Hepatocyte (in vitro differentiated cells): ENCODE measurements around the gene STK32B. TPM values are rescaled to one million over a fixed set of nuclear protein-coding genes. Genes with fewer than 3 reads are reported as not detected.

Experiments
- DNase-seq: peaks from one replicate; pipeline ENCODE4 v3.0.0-alpha.2; 2016; ENCODE audit warnings: low spot score
- H2AFZ ChIP-seq: fragments of 200-600 bp; sonication (generic); 2 replicates; pipeline ENCODE4 v1.6.0; 2016; ENCODE audit warnings: antibody characterized with exemption, mild to moderate bottlenecking
- H3K27ac ChIP-seq: fragments of 200-600 bp; sonication (generic); 2 replicates; pipeline ENCODE4 v1.5.1; 2016; ENCODE audit warnings: mild to moderate bottlenecking
- H3K27me3 ChIP-seq: fragments of 200-600 bp; sonication (generic); 2 replicates; pipeline ENCODE4 v1.6.1; 2016
- H3K36me3 ChIP-seq: fragments of 200-600 bp; sonication (generic); replicated peaks from 2 replicates; pipeline ENCODE4 v1.5.1; 2016; ENCODE audit warnings: low read depth; ENCODE audit not compliant: insufficient read depth
- H3K4me1 ChIP-seq: fragments of 200-600 bp; sonication (generic); 2 replicates; pipeline ENCODE4 v1.5.1; 2016; ENCODE audit warnings: mild to moderate bottlenecking, moderate library complexity; ENCODE audit not compliant: insufficient read depth
- H3K4me2 ChIP-seq: fragments of 200-600 bp; sonication (generic); 2 replicates; pipeline ENCODE4 v1.6.0; 2016
- H3K4me3 ChIP-seq: fragments of 200-600 bp; sonication (generic); 2 replicates; pipeline ENCODE4 v1.5.1; 2016; ENCODE audit warnings: mild to moderate bottlenecking
- H3K79me2 ChIP-seq: fragments of 200-600 bp; sonication (generic); 2 replicates; pipeline ENCODE4 v1.6.0; 2017; ENCODE audit warnings: mild to moderate bottlenecking
- H3K9me2 ChIP-seq: fragments of 200-600 bp; sonication (generic); replicated peaks from 2 replicates; pipeline ENCODE4 v1.6.0; 2017; ENCODE audit warnings: mild to moderate bottlenecking; ENCODE audit not compliant: insufficient read depth
- H3K9me3 ChIP-seq: fragments of 200-600 bp; sonication (generic); 2 replicates; pipeline ENCODE4 v1.5.1; 2016; ENCODE audit warnings: low read depth, mild to moderate bottlenecking
- H4K20me1 ChIP-seq: fragments of 200-600 bp; sonication (generic); 2 replicates; pipeline ENCODE4 v1.6.0; 2016; ENCODE audit warnings: mild to moderate bottlenecking; ENCODE audit not compliant: insufficient read depth, poor library complexity, severe bottlenecking
- CTCF ChIP-seq: fragments of 200-600 bp; sonication (generic); IDR thresholded peaks from 2 replicates; pipeline ENCODE4 v1.5.1; 2016; ENCODE audit warnings: antibody characterized with exemption, mild to moderate bottlenecking; ENCODE audit not compliant: poor library complexity
- EZH2 ChIP-seq: fragments of 200-600 bp; sonication (generic); IDR thresholded peaks from 2 replicates; pipeline ENCODE4 v1.6.1; 2016; ENCODE audit warnings: antibody characterized with exemption, mild to moderate bottlenecking, borderline replicate concordance
- EZH2phosphoT487 ChIP-seq: fragments of 200-600 bp; sonication (generic); IDR thresholded peaks from one replicate; pipeline ENCODE4 v1.6.1; 2018; ENCODE audit warnings: antibody characterized with exemption, mild to moderate bottlenecking, low read depth, moderate library complexity; ENCODE audit not compliant: unreplicated experiment, severe bottlenecking
- WGBS: methylation state at CpG from one replicate; pipeline ENCODE4 v1.1.6; 2016; ENCODE audit warnings: low lambda C conversion rate; ENCODE audit errors: missing lambda C conversion rate; 5-methylcytosine and 5-hydroxymethylcytosine counted together
- polyA plus RNA-seq: library from polyadenylated mRNA; unstranded; fragments of >200 nt; fragmentation: Nextera tagmentation; extraction: Ambion mirVana; gene quantifications from 2 replicates; pipeline ENCODE4 v1.2.1, GENCODE V29; 2016
- total RNA-seq: library from RNA; depleted of rRNA; stranded (reverse); fragments of >200 nt; gene quantifications from 2 replicates; pipeline ENCODE4 v1.2.3, GENCODE V29; 2014

Gene STK32B
- total and polyA plus RNA-seq, 2 experiments from 2014 or later: 0.51 to 1.6 TPM

GRCh38 chr4:5027346-5027745 lies 23.9 kb upstream of the STK32B start:
- H3K27ac ChIP-seq: no peak overlapping the region
- H3K4me3 ChIP-seq: no peak overlapping the region
- H3K4me2 ChIP-seq: no peak overlapping the region
- no peaks in the 10 kb centered on the region for H3K9me2 ChIP-seq
- TF ChIP-seq EZH2phosphoT487 (no peak), EZH2 (no peak), CTCF (no peak)
- no peak overlapping the region for H2AFZ ChIP-seq
- H4K20me1 ChIP-seq: no peaks in the 10 kb centered on the region
- H3K79me2 ChIP-seq: no peaks in the 10 kb centered on the region
- no peaks in the 10 kb centered on the region for H3K36me3 ChIP-seq
- no peaks in the 10 kb centered on the region for H3K4me1 ChIP-seq
- no peaks in the 10 kb centered on the region for H3K9me3 ChIP-seq
- H3K27me3 ChIP-seq: peaks cover 7% of the 10 kb centered on the region
- DNase-seq: no peak

- Histone ChIP-seq H3K27ac (no peak overlapping the region), H3K9me2 (no peaks in the 10 kb centered on the region), H3K4me2 (no peak overlapping the region), H3K4me3 (no peak overlapping the region), H4K20me1 (no peaks in the 10 kb centered on the region), H3K27me3 (peaks cover 7% of the 10 kb centered on the region), H3K9me3 (no peaks in the 10 kb centered on the region), H3K36me3 (no peaks in the 10 kb centered on the region), H3K79me2 (no peaks in the 10 kb centered on the region), H2AFZ (no peak overlapping the region), H3K4me1 (peaks cover 3% of the 10 kb centered on the region)
- 90% methylated on average over 2 of the region's 2 CpGs for WGBS
- TF ChIP-seq EZH2 (no peak), CTCF (no peak), EZH2phosphoT487 (no peak)
- no peak for DNase-seq
These were observed 22.8 kb upstream of the STK32B start for GRCh38 chr4:5028480-5028879.

GRCh38 chr4:5029447-5029846 lies 21.8 kb upstream of the STK32B start:
- H2AFZ ChIP-seq: no peak overlapping the region
- no peaks in the 10 kb centered on the region for H3K9me3 ChIP-seq
- no peak for DNase-seq
- H3K79me2 ChIP-seq: no peaks in the 10 kb centered on the region
- no peaks in the 10 kb centered on the region for H3K36me3 ChIP-seq
- no peak overlapping the region for H3K4me3 ChIP-seq
- H3K27me3 ChIP-seq: peaks cover 7% of the 10 kb centered on the region
- H4K20me1 ChIP-seq: no peaks in the 10 kb centered on the region
- no peaks in the 10 kb centered on the region for H3K9me2 ChIP-seq
- peaks cover 12% of the 10 kb centered on the region for H3K4me1 ChIP-seq
- WGBS: 86% methylated on average over 8 of the region's 8 CpGs
- no peak overlapping the region for H3K4me2 ChIP-seq
- TF ChIP-seq EZH2phosphoT487 (no peak), EZH2 (no peak), CTCF (no peak)
- no peak overlapping the region for H3K27ac ChIP-seq

- H3K9me3 ChIP-seq: no peaks in the 10 kb centered on the region
- no peaks in the 10 kb centered on the region for H3K9me2 ChIP-seq
- no peak for DNase-seq
- no peaks in the 10 kb centered on the region for H4K20me1 ChIP-seq
- H3K4me2 ChIP-seq: no peak overlapping the region
- H3K4me3 ChIP-seq: no peak overlapping the region
- H3K36me3 ChIP-seq: no peaks in the 10 kb centered on the region
- H3K4me1 ChIP-seq: peaks cover 20% of the 10 kb centered on the region
- no peaks in the 10 kb centered on the region for H3K79me2 ChIP-seq
- TF ChIP-seq EZH2 (no peak), CTCF (no peak), EZH2phosphoT487 (no peak)
- no peak overlapping the region for H3K27ac ChIP-seq
- no peak overlapping the region for H2AFZ ChIP-seq
- H3K27me3 ChIP-seq: peaks cover 7% of the 10 kb centered on the region
- WGBS: 85% methylated on average over 4 of the region's 4 CpGs
These were observed 21.1 kb upstream of the STK32B start for GRCh38 chr4:5030221-5030620.
